ENCODE data around the gene RFPL1.
A peak's percentile ranks its signal among the peaks of the same experiment; 100 is the strongest.
"Not testable (repeated sequence)": the region's sequence is repeated elsewhere in the genome, so short reads cannot be mapped to it uniquely, and the experiment has no call there.

RFPL1 gene

GRCh38 chr22:29438283-29438682 lies at the start of gene RFPL1:
Gene RFPL1, plus strand, starts transcription at chr22:29438583.
- not testable (repeated sequence) for DNase-seq

GRCh38 chr22:29388759-29389090 lies 49.7 kb upstream of the RFPL1 start:
- no peak for DNase-seq

- no peak for DNase-seq
Measured at GRCh38 chr22:29390270-29390669, 48.1 kb upstream of the RFPL1 start.

GRCh38 chr22:29391546-29391945 lies 46.8 kb upstream of the RFPL1 start:
- no peak for DNase-seq

GRCh38 chr22:29393019-29393608 lies 45.3 kb upstream of the RFPL1 start:
- no peak for DNase-seq

GRCh38 chr22:29394931-29395581 lies 43.3 kb upstream of the RFPL1 start:
- DNase-seq: peak; percentile 61 to 87

GRCh38 chr22:29396126-29396525 lies 42.3 kb upstream of the RFPL1 start:
- peak in 1 of 2 experiments; percentile 79 for DNase-seq

GRCh38 chr22:29397791-29398190 lies 40.6 kb upstream of the RFPL1 start:
- no peak for DNase-seq

GRCh38 chr22:29400576-29400975 lies 37.8 kb upstream of the RFPL1 start:
- no peak for DNase-seq

- DNase-seq: not testable (repeated sequence)
Measured at GRCh38 chr22:29401538-29401937, 36.8 kb upstream of the RFPL1 start.

- DNase-seq: no peak
Measured at GRCh38 chr22:29408940-29409339, 29.4 kb upstream of the RFPL1 start.

- DNase-seq: not testable (repeated sequence)
Measured at GRCh38 chr22:29411569-29412211, 26.7 kb upstream of the RFPL1 start.

GRCh38 chr22:29412772-29413171 lies 25.6 kb upstream of the RFPL1 start:
- not testable (repeated sequence) for DNase-seq

GRCh38 chr22:29414951-29415591 lies 23.3 kb upstream of the RFPL1 start:
- not testable (repeated sequence) for DNase-seq

- not testable (repeated sequence) for DNase-seq
Measured at GRCh38 chr22:29418704-29419103, 19.7 kb upstream of the RFPL1 start.

GRCh38 chr22:29426476-29426875 lies 11.9 kb upstream of the RFPL1 start:
- no peak for DNase-seq

- DNase-seq: no peak
Measured at GRCh38 chr22:29427176-29427760, 11.1 kb upstream of the RFPL1 start.

GRCh38 chr22:29431986-29432385 lies 6.4 kb upstream of the RFPL1 start:
- no peak for DNase-seq

GRCh38 chr22:29433856-29434255 lies 4.5 kb upstream of the RFPL1 start:
- DNase-seq: no peak

- DNase-seq: no peak
Measured at GRCh38 chr22:29434288-29434687, 4.1 kb upstream of the RFPL1 start.

GRCh38 chr22:29435236-29436136 lies 2.9 kb upstream of the RFPL1 start:
- DNase-seq: no peak

GRCh38 chr22:29442976-29443375 lies 4.6 kb downstream of the RFPL1 start:
- no peak for DNase-seq
